WTC11 (cell line): ENCODE measurements around the gene NACA.

Experiments
- CREM ChIP-seq: sonication (generic); formaldehyde crosslinking; IDR thresholded peaks from 2 replicates; pipeline ENCODE4 v1.8.1; 2022; ENCODE audit warnings: mild to moderate bottlenecking, missing genetic modification reagents, moderate library complexity
- ESRRA ChIP-seq: sonication (generic); formaldehyde crosslinking; IDR thresholded peaks from 2 replicates; pipeline ENCODE4 v1.8.1; 2022; ENCODE audit warnings: mild to moderate bottlenecking, missing genetic modification reagents, borderline replicate concordance
- ETV6 ChIP-seq: sonication (generic); formaldehyde crosslinking; IDR thresholded peaks from 2 replicates; pipeline ENCODE4 v1.8.1; 2022; ENCODE audit warnings: mild to moderate bottlenecking, missing genetic modification reagents
- GABPB1 ChIP-seq: sonication (generic); formaldehyde crosslinking; IDR thresholded peaks from 2 replicates; pipeline ENCODE4 v1.8.1; 2023; ENCODE audit warnings: mild to moderate bottlenecking, missing genetic modification reagents
- JUN ChIP-seq: sonication (generic); formaldehyde crosslinking; IDR thresholded peaks from 2 replicates; pipeline ENCODE4 v1.8.0; 2023; ENCODE audit warnings: mild to moderate bottlenecking, missing genetic modification reagents
- NFYB ChIP-seq: sonication (generic); formaldehyde crosslinking; conservative IDR thresholded peaks from 2 replicates; pipeline ENCODE4 v1.8.0; 2022; ENCODE audit warnings: low read depth, missing genetic modification reagents
- SP1 ChIP-seq: sonication (generic); formaldehyde crosslinking; conservative IDR thresholded peaks from 2 replicates; pipeline ENCODE4 v1.8.1; 2022; ENCODE audit warnings: missing genetic modification reagents
- TP53 ChIP-seq: sonication (generic); formaldehyde crosslinking; IDR thresholded peaks from 2 replicates; pipeline ENCODE4 v1.8.1; 2023; ENCODE audit warnings: mild to moderate bottlenecking, missing genetic modification reagents
- ZNF317 ChIP-seq: sonication (generic); formaldehyde crosslinking; IDR thresholded peaks from 2 replicates; pipeline ENCODE4 v1.8.1; 2023; ENCODE audit warnings: low read depth, mild to moderate bottlenecking, moderate library complexity, missing genetic modification reagents, borderline replicate concordance
- TF ChIP-seq, protein P1 (sequence below): fragments of 200-600 bp; IDR thresholded peaks from 2 replicates; pipeline ENCODE4 v1.8.0; 2022; ENCODE audit warnings: antibody characterized with exemption
- TF ChIP-seq, protein P2 (sequence below): sonication (generic); formaldehyde crosslinking; IDR thresholded peaks from 2 replicates; pipeline ENCODE4 v1.8.1; 2022; ENCODE audit warnings: mild to moderate bottlenecking, missing genetic modification reagents, moderate library complexity, borderline replicate concordance
- TF ChIP-seq, protein P3 (sequence below): sonication (generic); formaldehyde crosslinking; IDR thresholded peaks from 2 replicates; pipeline ENCODE4 v1.8.1; 2023; ENCODE audit warnings: mild to moderate bottlenecking, missing genetic modification reagents, moderate library complexity
- TF ChIP-seq, protein P4 (sequence below): sonication (generic); formaldehyde crosslinking; conservative IDR thresholded peaks from 2 replicates; pipeline ENCODE4 v1.8.1; 2023; ENCODE audit warnings: mild to moderate bottlenecking, low read depth, missing genetic modification reagents, moderate library complexity
- TF ChIP-seq, protein P5 (sequence below): sonication (generic); formaldehyde crosslinking; IDR thresholded peaks from 2 replicates; pipeline ENCODE4 v1.8.0; 2022; ENCODE audit warnings: missing genetic modification reagents

DNA sequence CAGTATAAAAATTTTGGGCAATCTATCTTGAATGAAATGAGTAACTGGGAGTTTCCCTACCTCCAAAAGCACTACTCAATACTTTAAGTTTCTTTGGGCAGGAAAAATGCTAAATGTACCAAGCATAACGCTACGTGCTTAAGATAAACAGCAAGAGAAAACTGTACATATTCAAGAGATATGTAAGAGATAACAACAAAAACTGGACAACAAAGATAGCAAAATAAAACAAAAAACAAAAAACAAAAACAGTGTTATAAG is 57.0 kb downstream of the NACA start:
- TF ChIP-seq, protein P1, sequence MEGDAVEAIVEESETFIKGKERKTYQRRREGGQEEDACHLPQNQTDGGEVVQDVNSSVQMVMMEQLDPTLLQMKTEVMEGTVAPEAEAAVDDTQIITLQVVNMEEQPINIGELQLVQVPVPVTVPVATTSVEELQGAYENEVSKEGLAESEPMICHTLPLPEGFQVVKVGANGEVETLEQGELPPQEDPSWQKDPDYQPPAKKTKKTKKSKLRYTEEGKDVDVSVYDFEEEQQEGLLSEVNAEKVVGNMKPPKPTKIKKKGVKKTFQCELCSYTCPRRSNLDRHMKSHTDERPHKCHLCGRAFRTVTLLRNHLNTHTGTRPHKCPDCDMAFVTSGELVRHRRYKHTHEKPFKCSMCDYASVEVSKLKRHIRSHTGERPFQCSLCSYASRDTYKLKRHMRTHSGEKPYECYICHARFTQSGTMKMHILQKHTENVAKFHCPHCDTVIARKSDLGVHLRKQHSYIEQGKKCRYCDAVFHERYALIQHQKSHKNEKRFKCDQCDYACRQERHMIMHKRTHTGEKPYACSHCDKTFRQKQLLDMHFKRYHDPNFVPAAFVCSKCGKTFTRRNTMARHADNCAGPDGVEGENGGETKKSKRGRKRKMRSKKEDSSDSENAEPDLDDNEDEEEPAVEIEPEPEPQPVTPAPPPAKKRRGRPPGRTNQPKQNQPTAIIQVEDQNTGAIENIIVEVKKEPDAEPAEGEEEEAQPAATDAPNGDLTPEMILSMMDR: no peak
- TF ChIP-seq, protein P2, sequence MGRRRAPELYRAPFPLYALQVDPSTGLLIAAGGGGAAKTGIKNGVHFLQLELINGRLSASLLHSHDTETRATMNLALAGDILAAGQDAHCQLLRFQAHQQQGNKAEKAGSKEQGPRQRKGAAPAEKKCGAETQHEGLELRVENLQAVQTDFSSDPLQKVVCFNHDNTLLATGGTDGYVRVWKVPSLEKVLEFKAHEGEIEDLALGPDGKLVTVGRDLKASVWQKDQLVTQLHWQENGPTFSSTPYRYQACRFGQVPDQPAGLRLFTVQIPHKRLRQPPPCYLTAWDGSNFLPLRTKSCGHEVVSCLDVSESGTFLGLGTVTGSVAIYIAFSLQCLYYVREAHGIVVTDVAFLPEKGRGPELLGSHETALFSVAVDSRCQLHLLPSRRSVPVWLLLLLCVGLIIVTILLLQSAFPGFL (CRISPR knock-in tag): no peak
- TF ChIP-seq, protein P3, sequence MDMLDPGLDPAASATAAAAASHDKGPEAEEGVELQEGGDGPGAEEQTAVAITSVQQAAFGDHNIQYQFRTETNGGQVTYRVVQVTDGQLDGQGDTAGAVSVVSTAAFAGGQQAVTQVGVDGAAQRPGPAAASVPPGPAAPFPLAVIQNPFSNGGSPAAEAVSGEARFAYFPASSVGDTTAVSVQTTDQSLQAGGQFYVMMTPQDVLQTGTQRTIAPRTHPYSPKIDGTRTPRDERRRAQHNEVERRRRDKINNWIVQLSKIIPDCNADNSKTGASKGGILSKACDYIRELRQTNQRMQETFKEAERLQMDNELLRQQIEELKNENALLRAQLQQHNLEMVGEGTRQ (CRISPR knock-in tag): no peak
- TF ChIP-seq TP53 (no peak), SP1 (CRISPR knock-in tag) (no peak), ESRRA (CRISPR knock-in tag) (no peak), ETV6 (CRISPR knock-in tag) (no peak), CREM (CRISPR knock-in tag) (no peak), JUN (CRISPR knock-in tag) (no peak), NFYB (no peak), ZNF317 (CRISPR knock-in tag) (no peak), GABPB1 (CRISPR knock-in tag) (no peak)
- TF ChIP-seq, protein P4, sequence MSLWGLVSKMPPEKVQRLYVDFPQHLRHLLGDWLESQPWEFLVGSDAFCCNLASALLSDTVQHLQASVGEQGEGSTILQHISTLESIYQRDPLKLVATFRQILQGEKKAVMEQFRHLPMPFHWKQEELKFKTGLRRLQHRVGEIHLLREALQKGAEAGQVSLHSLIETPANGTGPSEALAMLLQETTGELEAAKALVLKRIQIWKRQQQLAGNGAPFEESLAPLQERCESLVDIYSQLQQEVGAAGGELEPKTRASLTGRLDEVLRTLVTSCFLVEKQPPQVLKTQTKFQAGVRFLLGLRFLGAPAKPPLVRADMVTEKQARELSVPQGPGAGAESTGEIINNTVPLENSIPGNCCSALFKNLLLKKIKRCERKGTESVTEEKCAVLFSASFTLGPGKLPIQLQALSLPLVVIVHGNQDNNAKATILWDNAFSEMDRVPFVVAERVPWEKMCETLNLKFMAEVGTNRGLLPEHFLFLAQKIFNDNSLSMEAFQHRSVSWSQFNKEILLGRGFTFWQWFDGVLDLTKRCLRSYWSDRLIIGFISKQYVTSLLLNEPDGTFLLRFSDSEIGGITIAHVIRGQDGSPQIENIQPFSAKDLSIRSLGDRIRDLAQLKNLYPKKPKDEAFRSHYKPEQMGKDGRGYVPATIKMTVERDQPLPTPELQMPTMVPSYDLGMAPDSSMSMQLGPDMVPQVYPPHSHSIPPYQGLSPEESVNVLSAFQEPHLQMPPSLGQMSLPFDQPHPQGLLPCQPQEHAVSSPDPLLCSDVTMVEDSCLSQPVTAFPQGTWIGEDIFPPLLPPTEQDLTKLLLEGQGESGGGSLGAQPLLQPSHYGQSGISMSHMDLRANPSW (CRISPR knock-in tag): no peak
- TF ChIP-seq, protein P5, sequence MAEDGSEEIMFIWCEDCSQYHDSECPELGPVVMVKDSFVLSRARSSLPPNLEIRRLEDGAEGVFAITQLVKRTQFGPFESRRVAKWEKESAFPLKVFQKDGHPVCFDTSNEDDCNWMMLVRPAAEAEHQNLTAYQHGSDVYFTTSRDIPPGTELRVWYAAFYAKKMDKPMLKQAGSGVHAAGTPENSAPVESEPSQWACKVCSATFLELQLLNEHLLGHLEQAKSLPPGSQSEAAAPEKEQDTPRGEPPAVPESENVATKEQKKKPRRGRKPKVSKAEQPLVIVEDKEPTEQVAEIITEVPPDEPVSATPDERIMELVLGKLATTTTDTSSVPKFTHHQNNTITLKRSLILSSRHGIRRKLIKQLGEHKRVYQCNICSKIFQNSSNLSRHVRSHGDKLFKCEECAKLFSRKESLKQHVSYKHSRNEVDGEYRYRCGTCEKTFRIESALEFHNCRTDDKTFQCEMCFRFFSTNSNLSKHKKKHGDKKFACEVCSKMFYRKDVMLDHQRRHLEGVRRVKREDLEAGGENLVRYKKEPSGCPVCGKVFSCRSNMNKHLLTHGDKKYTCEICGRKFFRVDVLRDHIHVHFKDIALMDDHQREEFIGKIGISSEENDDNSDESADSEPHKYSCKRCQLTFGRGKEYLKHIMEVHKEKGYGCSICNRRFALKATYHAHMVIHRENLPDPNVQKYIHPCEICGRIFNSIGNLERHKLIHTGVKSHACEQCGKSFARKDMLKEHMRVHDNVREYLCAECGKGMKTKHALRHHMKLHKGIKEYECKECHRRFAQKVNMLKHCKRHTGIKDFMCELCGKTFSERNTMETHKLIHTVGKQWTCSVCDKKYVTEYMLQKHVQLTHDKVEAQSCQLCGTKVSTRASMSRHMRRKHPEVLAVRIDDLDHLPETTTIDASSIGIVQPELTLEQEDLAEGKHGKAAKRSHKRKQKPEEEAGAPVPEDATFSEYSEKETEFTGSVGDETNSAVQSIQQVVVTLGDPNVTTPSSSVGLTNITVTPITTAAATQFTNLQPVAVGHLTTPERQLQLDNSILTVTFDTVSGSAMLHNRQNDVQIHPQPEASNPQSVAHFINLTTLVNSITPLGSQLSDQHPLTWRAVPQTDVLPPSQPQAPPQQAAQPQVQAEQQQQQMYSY (CRISPR knock-in tag): no peak
